DND-41 (cell line): ENCODE measurements around the gene FEZF2.

Source experiments
- ATAC-seq: fragments of 200-7000 bp; cut with Tn5 transposase; 3 replicates; pipeline ENCODE4 v1.9.1; 2021; ENCODE audit warnings: low read depth; ENCODE audit not compliant: insufficient read depth
- DNase-seq: peaks from one replicate; pipeline ENCODE4 v3.0.0-alpha.2; 2020
- H2AFZ ChIP-seq: 2 replicates; pipeline ENCODE4 v1.6.0; 2012; ENCODE audit warnings: low read depth, low read length
- H3K27ac ChIP-seq: 2 replicates; pipeline ENCODE4 v1.5.1; 2012; ENCODE audit warnings: low read length, inconsistent platforms
- H3K27me3 ChIP-seq: fragments of 200-600 bp; sonication (generic); 2 replicates; pipeline ENCODE4 v1.6.0; 2012; ENCODE audit warnings: low read length, mild to moderate bottlenecking, inconsistent platforms; ENCODE audit not compliant: insufficient read depth, poor library complexity
- H3K36me3 ChIP-seq: 2 replicates; pipeline ENCODE4 v1.5.1; 2012; ENCODE audit warnings: low read length, inconsistent platforms; ENCODE audit not compliant: insufficient read depth
- H3K4me1 ChIP-seq: 2 replicates; pipeline ENCODE4 v1.5.1; 2012; ENCODE audit warnings: mild to moderate bottlenecking, low read length; ENCODE audit not compliant: insufficient read depth
- H3K4me2 ChIP-seq: 2 replicates; pipeline ENCODE4 v1.6.0; 2012; ENCODE audit warnings: mild to moderate bottlenecking, moderate library complexity, low read length, inconsistent platforms; ENCODE audit not compliant: insufficient read depth
- H3K4me3 ChIP-seq, 2 experiments: fragments of 200-600 bp in 1 of 2; shearing (Covaris generic) in 1 of 2; 2 replicates each; pipeline ENCODE4 v1.5.1; 2012 to 2016; ENCODE audit warnings: inconsistent platforms in 2 of 2, low read length in 2 of 2, mild to moderate bottlenecking in 2 of 2, low read depth in 1 of 2, moderate library complexity in 1 of 2
- H3K79me2 ChIP-seq: 2 replicates; pipeline ENCODE4 v1.6.0; 2012; ENCODE audit warnings: low read length, inconsistent platforms; ENCODE audit not compliant: insufficient read depth
- H3K9ac ChIP-seq: 2 replicates; pipeline ENCODE4 v1.6.0; 2012; ENCODE audit warnings: low read depth, mild to moderate bottlenecking, inconsistent platforms, low read length, moderate library complexity
- H3K9me3 ChIP-seq: 2 replicates; pipeline ENCODE4 v1.5.1; 2012; ENCODE audit warnings: low read length, moderate library complexity, mild to moderate bottlenecking, inconsistent platforms; ENCODE audit not compliant: insufficient read depth, severe bottlenecking
- H4K20me1 ChIP-seq: 2 replicates; pipeline ENCODE4 v1.6.0; 2012; ENCODE audit warnings: low read length; ENCODE audit not compliant: insufficient read depth
- CTCF ChIP-seq: IDR thresholded peaks from 2 replicates; pipeline ENCODE4 v1.5.1; 2012; ENCODE audit warnings: borderline replicate concordance, low read length, moderate library complexity, mild to moderate bottlenecking; ENCODE audit not compliant: poor library complexity, severe bottlenecking; ENCODE audit errors: extremely low read depth
- EZH2 ChIP-seq: IDR thresholded peaks from 3 replicates; pipeline ENCODE4 v1.6.1; 2012; ENCODE audit warnings: borderline replicate concordance, low read depth, mild to moderate bottlenecking, moderate library complexity, low read length, inconsistent platforms; ENCODE audit not compliant: severe bottlenecking

FEZF2 gene

GRCh38 chr3:62364191-62364590 is 9.2 kb downstream of the FEZF2 start:
- no peaks in the 10 kb centered on the region for H3K79me2 ChIP-seq
- H4K20me1 ChIP-seq, result no peaks in the 10 kb centered on the region
- no peaks in the 10 kb centered on the region for H3K9me3 ChIP-seq
- ATAC-seq (no peak), DNase-seq (no peak)
- no peaks in the 10 kb centered on the region for H3K27me3 ChIP-seq
- peaks cover 14% of the 10 kb centered on the region for H3K4me1 ChIP-seq
- no peak for TF ChIP-seq EZH2
- no peak for TF ChIP-seq CTCF
- no peak overlapping the region for H3K4me3 ChIP-seq
- no peak overlapping the region for H3K27ac ChIP-seq
- no peak overlapping the region for H3K9ac ChIP-seq
- H3K36me3 ChIP-seq, result no peaks in the 10 kb centered on the region
- H3K4me2 ChIP-seq, result no peak overlapping the region
- no peak overlapping the region for H2AFZ ChIP-seq

- H3K27ac ChIP-seq, result no peak overlapping the region
- TF ChIP-seq CTCF (no peak), EZH2 (no peak)
- H3K4me3 ChIP-seq, result no peak overlapping the region
- H3K4me2 ChIP-seq, result no peak overlapping the region
- H3K4me1 ChIP-seq, result peaks cover 14% of the 10 kb centered on the region
- H3K9ac ChIP-seq, result no peak overlapping the region
- H3K27me3 ChIP-seq, result no peaks in the 10 kb centered on the region
- ATAC-seq (no peak), DNase-seq (no peak)
- no peaks in the 10 kb centered on the region for H3K9me3 ChIP-seq
- no peak overlapping the region for H2AFZ ChIP-seq
- H3K79me2 ChIP-seq, result no peaks in the 10 kb centered on the region
- no peaks in the 10 kb centered on the region for H3K36me3 ChIP-seq
- H4K20me1 ChIP-seq, result no peaks in the 10 kb centered on the region
Measured at GRCh38 chr3:62363275-62363674, 10.1 kb downstream of the FEZF2 start.

GRCh38 chr3:62361824-62362223 is 11.5 kb downstream of the FEZF2 start:
- Histone ChIP-seq H3K4me1 (peaks cover 14% of the 10 kb centered on the region), H4K20me1 (no peaks in the 10 kb centered on the region), H3K36me3 (no peaks in the 10 kb centered on the region), H2AFZ (peak overlapping the region; percentile 11; the same call in 1 of the 2 replicates), H3K79me2 (no peaks in the 10 kb centered on the region), H3K9me3 (no peaks in the 10 kb centered on the region), H3K4me2 (no peak overlapping the region), H3K27ac (peak overlapping the region; percentile 13; the same call in 1 of the 2 replicates), H3K4me3 (no peak overlapping the region), H3K27me3 (no peaks in the 10 kb centered on the region), H3K9ac (no peak overlapping the region)
- ATAC-seq, result no peak
- TF ChIP-seq EZH2, result no peak
- DNase-seq, result no peak

- Histone ChIP-seq H4K20me1 (no peaks in the 10 kb centered on the region), H3K79me2 (no peaks in the 10 kb centered on the region), H3K27ac (peak overlapping the region; percentile 13; the same call in 1 of the 2 replicates), H3K4me1 (peaks cover 17% of the 10 kb centered on the region), H3K4me2 (no peak overlapping the region), H2AFZ (peak overlapping the region; percentile 11; the same call in 1 of the 2 replicates), H3K27me3 (no peaks in the 10 kb centered on the region), H3K36me3 (no peaks in the 10 kb centered on the region), H3K9me3 (no peaks in the 10 kb centered on the region), H3K4me3 (no peak overlapping the region), H3K9ac (no peak overlapping the region)
- TF ChIP-seq EZH2 (no peak), CTCF (no peak)
- DNase-seq (peak; percentile 15), ATAC-seq (peak; percentile 83)
Measured at GRCh38 chr3:62361261-62361660, 12.1 kb downstream of the FEZF2 start.
